ENCODE measurements around the gene PINK1.
"Not testable (repeated sequence)": the region's sequence is repeated elsewhere in the genome, so short reads cannot be mapped to it uniquely, and the experiment has no call there.

The PINK1 gene

DNA sequence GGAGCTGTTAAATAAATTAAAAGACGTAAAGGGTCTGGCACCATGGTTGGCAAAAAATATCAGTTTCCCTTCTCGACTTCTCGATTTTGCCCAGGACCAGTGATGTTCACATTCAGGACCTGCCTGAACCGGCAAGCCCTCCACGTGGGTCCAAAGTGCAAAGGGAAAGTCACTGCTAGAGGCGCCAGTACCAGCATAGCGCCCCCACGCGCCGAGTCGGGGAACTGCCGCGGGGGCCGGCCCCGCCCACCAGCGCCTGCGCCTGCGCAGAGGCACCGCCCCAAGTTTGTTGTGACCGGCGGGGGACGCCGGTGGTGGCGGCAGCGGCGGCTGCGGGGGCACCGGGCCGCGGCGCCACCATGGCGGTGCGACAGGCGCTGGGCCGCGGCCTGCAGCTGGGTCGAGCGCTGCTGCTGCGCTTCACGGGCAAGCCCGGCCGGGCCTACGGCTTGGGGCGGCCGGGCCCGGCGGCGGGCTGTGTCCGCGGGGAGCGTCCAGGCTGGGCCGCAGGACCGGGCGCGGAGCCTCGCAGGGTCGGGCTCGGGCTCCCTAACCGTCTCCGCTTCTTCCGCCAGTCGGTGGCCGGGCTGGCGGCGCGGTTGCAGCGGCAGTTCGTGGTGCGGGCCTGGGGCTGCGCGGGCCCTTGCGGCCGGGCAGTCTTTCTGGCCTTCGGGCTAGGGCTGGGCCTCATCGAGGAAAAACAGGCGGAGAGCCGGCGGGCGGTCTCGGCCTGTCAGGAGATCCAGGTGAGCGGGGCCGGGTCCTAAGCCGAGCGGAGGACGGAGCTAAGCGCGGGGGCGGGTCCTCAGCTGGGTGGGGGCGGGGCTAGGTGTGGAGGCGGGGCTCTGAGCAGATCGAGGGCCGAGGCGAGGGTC is at the start of gene PINK1:
TSS of gene PINK1 (plus strand) at position 269 of the 875 bp plus-strand sequence. CDS start at position 360, 91 bp downstream.
- peak; percentile 79 for DNase-seq (ENCODE audit: low spot score)

DNA sequence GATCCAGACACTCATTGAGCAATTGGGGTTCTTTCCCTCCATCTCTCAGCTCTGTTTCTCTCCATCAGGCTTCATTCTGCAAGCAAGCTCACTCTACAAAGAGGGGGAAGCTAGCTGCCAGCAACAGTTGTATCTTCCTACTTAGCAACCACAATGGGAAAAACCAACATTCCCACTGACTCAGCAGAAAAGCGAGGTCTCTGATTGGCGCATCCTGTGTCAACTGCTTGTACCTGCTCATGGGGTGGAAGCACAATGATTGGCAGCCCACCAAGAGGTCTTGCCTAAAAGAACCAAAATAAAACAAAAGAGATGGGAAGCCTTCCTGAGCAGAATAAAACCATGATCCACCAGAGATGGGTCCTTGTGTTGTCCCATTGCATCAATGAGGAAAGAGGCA is 48.4 kb upstream of the PINK1 start:
- DNase-seq (ENCODE audit: low spot score) = no peak

DNA sequence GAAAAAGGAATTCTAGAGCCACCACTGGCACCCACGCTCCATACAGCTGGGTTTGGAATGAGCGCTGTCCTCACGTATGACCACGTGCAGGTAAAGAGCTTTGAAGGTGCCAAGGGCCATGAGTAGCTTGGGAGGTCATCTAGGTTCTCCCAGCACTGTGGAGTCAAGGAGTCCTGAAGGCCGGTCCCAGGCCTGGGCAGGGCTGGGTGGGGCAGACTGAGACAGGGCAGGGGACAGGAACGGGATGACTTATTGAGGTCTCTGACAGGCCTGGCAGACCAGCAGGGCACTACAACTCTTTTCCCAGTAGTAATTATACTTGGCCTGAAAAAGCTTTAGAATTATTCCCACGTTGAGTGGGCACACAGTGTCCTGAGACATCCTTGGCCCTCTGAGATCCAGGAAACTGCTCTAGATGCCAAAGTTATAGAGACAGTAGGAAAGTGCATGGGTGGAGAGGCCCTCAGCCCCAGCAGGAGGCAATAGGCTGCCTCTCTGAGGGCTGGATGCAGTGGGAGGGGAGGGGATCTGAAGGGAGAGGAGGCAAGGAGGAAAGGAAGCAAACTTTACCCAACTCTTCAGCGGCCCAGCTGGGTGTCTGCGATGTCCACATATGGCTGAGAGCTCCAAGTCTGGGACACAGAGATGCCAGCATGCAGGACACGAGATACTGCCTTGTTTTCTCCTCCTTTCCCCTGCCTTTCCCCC is 46.2 kb upstream of the PINK1 start:
- no peak for DNase-seq (ENCODE audit: low spot score)

DNA sequence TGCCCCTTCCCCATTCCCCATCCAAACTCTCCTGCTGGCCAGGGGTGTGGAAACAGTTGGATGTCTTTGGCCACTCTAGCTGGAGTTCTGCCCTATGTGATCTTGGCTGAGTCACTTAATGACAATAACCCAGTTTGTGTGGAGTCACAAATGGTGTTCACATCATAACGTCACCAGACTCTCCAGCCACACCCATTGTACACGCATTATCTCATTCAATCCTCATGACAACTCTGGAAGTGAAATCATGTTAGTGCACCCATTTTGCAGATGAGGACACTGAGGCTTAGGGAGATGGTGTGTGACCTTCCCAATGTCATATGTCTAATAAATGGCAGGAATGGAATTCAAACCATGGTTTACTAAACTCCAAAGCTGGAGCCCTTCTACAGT is 45.6 kb upstream of the PINK1 start:
- no peak for DNase-seq (ENCODE audit: low spot score)

DNA sequence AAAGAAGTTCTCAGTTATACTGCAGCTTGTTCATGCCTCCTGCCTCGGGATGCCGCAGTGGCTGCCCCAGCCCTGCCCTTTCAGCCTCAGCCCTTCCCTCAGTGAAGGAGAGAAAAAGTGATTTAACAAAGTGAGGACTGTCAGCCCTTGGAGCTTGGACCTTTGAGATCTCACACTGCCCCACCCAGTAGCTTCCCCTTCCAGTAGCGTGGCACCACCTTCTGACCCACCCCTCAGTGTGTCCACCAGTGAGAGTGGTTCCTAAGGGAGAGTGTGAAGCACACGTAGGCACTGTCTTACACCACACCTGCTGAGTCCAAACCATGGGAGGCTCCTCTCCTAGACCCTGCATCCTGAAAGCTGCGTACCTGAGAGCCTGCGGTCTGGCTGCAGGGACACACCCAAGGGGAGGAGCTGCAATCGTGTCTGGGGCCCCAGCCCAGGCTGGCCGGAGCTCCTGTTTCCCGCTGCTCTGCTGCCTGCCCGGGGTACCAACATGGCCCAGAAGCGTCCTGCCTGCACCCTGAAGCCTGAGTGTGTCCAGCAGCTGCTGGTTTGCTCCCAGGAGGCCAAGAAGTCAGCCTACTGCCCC is 44.5 kb upstream of the PINK1 start, which contains the start of gene CDA:
TSS of gene CDA (plus strand) at position 464 of the 592 bp plus-strand sequence. CDS start at position 497, 33 bp downstream.
- DNase-seq (ENCODE audit: low spot score) = no peak

DNA sequence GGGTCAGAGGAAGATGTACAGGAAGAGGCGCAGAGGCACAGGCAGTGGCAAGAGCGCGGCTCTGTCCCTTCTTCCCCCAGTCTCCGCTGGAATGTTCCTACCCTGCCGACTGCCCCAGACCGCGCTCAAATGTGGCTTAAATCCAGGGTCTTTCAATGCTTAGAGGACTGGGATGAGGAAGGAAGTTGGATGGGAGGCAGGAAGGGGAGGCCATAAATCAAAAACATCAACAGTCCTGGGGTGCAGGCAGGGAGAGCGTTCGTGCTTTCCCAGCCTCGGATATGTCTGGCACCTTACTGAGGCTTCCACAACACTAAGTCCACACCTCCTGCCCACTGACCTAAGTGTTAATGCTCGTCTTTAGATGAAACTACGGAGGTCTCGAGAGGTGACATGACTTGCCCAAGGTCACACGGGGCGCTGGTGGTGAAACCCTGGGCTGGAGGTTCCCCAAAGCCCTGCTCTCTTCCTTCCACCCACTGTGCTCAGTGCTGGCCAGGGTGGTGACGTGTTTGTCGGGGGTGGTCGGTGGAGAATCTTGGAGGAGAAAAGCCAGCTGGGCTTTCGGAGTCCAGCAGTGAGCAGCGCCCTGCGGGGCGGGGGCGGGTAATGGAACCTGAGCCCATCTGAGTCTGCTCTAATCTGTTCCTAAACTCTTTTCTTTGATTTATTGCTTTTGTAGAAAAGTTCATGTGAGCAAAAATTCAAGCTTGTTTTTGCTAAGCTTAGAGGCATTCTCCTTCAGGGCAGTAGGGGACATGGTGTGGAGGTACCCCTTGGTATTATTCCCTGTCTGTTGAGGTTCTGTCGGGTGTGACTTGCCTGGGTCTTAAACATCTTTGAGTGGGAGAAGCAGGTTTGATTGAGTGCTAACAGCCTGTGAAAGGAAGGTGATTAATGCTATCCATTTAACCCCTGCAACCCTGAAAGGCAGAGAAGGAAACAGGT is 43.7 kb upstream of the PINK1 start:
- no peak for DNase-seq (ENCODE audit: low spot score)

DNA sequence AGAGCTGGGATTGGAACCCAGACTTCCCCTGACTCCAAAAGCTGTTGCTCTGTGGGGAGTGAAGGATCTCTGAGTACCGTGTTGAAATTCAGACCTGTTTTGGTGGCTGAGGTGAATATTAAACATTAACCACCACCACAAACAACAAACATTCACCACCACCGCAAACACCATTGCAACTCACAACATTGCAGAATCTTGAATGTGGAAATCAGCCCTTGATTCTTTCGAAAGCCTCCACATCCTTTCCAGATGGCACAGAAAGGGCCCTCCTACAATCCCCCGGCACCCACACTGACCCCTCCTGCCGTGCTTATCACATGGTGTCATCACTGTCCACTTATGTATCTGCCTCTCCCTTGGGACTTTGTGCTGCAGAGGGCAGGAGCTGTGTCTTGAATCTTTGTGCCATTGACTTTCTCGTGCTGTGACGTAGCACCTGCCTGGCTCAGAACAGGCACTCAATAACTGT is 42.9 kb upstream of the PINK1 start:
- DNase-seq (ENCODE audit: low spot score) = no peak

DNA sequence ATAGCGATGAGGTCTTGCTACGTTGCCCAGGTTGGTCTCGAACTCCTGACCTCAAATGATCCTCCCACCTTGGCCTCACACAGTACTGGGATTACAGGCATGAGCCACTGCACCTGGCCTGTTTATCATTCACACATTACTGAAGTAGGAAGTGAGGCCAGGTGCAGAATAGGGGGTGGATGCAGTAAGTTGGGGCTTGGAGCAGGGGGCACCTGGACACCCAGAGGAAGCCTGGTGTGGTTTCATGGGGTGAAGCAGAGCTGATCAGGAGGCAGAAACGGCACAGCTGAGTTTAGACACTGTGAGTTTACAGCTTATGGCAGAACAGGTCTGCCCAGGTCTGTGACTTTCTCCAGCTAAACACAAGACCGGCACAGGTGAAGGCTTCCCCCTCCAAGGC is 39.5 kb upstream of the PINK1 start:
- no peak for DNase-seq (ENCODE audit: low spot score)

DNA sequence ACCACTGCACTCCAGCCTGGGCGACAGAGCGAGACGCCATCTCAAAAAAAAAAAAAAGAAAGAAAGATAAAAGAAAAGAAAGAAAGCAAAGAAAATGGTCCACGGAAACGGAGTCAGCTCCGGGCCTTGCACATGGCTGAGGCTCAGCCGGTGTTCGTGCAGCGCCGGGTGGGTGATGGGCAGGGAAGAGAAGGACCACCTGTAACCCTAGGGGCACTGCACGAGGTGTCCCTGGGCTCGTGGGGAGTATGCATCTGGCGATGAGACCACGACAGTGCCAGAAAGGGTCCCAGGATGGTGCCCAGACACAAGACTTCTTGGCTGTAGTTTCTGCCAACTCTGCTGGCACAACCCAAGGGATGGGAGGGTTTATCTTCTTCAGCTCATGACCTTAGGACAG is 38.5 kb upstream of the PINK1 start:
- DNase-seq (ENCODE audit: low spot score) = no peak

DNA sequence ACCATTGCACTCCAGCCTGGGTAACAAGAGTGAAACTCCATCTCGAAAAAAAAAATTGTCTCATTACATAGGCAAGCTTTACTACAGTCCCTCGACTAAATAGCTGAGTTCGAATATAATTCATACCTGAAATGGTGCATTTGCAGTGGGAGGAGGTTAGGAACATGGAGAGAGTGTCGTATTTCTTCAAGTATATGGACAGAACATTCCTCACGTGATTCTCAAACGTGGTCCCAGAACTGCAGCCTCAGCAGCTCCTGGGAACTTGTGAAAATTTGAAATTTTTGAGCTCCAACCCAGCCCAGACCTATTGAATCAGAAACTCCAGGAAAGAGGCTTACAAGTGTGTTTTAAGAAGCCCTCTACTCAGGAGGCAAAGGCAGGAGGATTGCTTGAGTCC is 37.2 kb upstream of the PINK1 start:
- no peak for DNase-seq (ENCODE audit: low spot score)

DNA sequence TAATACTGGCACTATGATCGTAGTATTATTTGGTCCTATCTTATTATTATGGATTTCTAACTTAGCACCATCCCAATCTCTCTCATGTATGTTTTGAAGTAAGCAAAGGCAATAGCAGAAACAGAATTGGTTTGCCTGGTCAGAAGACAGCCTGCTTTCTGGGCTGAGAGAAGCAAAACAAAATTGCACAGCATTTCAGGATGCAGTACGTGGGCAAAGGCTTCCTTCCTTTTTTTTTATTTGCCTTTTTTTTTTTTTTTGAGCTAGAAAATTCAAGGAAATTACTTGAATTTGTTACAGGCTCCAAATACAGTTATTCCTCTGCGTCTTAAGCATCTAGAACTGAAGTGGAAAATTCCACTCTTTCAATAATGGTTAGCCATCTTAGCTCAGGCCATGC is 35.6 kb upstream of the PINK1 start:
- DNase-seq (ENCODE audit: low spot score) = no peak

DNA sequence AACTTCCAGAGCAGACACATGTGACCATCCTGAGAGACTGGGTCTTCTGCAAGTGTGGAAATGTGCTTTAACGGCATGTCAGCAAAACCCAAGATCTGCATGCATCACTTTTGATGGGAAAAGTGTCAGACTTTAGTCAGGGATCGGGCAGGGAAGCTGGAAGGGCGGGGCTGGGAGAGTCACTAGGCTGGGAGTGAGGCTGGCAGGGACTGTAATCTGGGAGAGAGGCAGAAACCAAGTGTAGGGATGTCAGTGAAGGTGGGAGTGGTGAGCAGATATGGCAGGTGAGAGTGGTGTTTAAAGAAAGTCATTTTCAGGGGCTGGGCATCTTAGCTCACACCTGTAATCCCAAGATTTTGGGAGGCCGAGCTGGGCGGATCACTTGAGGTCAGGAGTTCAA is 33.1 kb upstream of the PINK1 start:
- DNase-seq (ENCODE audit: low spot score) = no peak

DNA sequence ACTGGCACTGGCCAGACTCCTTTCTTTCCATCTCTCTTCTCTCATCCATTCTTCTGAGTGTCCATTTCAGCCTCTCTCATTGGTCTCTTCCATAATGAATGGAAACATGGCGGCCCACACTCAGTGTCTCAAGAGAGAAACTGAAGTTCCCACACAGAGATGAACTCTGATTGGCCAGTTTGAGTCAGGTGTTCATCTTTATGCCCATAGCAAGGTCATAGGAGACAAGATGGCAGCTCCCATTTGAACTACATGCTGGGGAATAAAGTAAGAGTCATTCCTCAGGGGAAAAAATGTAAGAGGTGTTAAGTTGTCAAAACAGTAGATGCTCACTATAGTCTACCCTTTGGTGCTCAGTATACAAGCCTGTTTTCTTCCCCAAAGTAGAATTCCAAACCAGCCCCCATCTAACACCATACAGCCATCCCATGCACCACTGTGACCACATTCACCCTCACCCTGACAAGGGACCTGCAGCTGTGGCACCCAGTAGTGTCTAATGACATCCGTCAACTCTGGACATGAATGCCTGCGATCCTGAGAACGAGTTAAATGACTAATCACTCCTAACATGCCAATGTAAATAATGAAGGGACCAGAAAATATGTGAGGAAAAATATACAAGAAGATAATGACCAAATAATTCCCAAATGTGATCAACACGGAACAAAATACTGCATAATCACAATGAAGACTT is 32.0 kb upstream of the PINK1 start:
- no peak for DNase-seq (ENCODE audit: low spot score)

DNA sequence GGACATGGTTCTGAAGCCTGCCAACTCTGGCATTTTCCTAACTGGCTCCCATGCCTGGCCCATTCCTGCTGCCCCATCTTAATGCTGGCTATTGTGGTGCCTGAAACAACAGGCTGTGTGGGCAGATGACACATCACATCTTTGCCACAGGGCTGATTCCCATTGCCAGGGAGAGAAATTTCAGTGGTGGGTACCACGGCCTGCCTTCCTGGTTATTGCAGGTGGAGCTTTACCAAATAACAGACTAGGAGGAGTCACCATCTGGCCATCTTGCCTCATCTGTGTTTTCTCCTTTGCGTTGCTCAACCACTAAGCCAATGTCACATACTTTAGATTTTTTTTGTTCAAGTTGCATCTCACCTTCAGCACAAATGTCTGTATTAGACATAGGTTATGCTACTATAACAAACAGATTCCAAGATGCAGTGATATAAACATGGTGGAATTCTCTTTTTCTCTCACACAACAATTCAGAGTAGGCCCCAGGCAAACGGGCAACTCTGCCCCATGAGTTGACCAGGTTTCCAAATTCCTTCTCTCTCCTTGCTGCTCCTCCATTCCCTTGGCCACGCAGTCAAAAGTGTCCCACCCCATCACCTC is 30.3 kb upstream of the PINK1 start:
- no peak for DNase-seq (ENCODE audit: low spot score)

DNA sequence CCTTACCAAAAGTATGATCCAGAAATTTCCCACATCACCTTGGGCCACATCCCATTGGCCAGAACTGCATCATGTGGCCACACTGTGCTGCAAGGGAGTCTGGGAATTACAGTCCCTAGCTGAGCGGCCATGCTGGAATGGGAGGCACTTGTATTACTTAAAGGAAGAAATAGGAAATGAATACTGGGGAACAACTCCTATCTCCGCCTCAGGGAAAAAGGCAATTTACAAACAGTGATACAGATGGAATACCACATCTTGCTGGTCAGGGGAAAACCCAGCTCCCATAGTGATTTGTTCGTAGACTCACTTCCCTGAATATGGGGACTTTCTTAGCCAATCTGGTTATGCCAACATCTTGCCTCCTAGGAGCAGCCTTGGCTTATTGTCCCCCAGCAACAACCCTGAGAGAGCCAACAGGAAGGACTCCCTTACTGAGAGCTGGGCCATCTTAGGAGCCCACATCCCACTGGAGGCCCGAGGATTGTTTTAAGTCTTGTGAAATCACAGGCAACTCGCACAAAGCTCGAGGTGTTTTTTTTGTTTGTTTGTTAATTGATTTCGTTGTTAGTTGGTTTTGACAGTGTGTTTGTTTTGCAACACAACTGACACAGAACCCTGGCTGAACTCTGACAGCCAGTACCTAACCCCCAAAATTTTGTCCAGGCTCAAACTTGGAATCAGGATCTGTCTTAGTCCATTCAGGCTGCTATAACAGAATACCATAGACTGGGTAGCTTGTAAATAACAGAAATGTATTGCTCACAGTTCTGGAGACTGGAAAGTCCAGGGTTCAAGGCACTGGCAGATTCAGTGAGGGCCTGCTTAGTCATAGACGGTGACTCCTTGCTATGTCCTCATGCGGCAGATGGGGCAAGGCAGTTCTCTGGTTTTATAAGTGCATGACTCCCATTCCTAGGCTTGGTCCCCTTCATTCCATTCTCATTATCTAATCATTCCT is 29.5 kb upstream of the PINK1 start:
- no peak for DNase-seq (ENCODE audit: low spot score)

DNA sequence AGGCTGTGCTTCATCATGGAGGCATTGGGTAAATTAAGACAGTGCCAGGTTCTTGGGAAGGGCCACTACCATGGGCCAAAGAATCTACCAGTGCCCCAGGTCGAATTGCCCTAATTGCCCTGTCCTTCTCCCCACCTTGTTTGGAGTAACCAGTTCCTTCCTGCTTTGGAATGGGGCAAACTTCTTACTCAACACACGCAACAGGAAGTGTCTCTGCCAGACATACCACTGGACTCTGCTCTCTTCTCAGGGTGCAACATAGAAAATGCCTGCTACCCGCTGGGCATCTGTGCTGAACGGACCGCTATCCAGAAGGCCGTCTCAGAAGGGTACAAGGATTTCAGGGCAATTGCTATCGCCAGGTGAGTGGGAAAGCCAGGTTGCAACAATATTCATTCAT is 28.6 kb upstream of the PINK1 start:
- DNase-seq (ENCODE audit: low spot score) = no peak

DNA sequence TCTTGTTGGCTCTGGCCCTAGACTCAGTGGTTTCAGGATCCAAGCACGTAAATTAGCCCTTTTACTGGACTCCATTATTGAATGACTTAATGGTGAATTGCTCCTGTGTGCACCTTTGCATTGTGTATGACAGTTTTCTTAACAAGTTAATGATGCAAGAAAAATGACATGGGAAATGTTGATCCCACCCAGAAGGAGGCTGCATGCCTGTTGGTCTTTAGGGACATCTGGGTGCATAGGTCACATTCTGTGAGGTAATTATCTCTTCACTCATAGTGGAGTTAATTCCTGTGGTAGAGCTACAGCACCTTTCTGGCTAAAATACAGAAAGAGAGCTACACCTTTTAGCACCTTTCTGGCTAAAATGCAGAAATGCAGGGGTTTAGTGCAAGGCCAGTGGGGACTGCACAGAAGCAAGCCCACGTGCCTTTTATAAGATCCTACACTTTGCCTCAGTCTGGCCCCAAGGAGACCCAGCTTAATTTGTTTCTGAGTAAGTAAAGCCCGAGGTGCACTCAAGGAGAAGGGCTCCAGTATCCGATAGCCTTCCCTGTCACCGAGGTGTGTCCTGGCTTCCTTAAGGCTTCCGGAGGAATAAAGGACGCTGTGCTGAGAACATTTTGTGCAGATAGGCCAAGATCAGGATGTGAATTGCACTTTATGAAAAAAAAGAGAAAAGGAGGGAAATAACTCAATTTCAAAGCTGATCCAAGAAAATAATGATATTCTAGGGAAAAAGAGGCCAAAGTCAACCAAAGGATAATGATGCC is 26.3 kb upstream of the PINK1 start:
- DNase-seq (ENCODE audit: low spot score) = not testable (repeated sequence)

DNA sequence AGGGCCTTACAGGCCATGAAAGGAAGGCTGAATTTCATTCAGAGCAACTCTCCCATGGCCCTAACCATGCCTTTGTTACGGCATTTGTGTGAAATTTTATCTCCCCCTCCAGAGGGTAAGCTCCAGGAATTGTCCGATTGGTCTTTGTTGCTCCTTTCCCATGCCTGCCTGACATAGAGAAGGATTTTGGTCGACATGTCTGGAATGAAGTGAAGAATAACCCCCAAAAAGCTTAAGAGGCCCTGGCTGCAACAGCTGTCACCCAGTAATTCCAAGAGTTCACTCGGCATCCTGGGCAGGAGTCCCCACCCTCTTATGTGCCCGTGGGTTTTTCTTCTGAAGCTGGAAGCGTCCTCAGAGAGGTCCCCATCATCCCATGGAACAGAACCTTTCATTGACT is 23.7 kb upstream of the PINK1 start:
- DNase-seq (ENCODE audit: low spot score) = no peak

DNA sequence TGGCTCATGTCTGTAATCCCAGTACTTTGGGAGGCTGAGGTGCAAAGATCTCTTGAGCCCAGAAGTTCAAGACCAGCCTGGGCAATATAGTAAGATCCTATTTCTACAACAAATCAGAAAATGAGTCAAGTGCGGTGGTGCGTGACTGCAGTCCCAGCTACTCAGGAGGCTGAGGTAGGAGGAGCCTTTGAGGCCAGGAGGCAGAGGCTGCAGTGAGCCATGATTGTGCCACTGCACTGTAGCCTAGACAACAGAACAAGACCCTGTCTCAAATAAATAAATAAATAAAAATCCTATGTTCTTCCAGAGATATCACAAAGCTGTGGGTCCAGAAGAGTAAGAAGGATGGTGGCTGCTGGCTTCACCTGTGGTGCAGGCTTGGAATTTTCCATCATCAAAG is 22.3 kb upstream of the PINK1 start:
- no peak for DNase-seq (ENCODE audit: low spot score)

Data from hematopoietic multipotent progenitor cell treated with erythropoietin and hydrocortisone succinate and interleukin-3 and kit ligand, for 15 days (in vitro differentiated cells).